GOT3 (cell line): ENCODE results near the gene CADM1.

ENCODE experiments used
- DNase-seq: peaks from one replicate; lab custom pipeline; 2025; ENCODE audit warnings: mixed read lengths; lab: John Stamatoyannopoulos, UW

CADM1 gene

DNA sequence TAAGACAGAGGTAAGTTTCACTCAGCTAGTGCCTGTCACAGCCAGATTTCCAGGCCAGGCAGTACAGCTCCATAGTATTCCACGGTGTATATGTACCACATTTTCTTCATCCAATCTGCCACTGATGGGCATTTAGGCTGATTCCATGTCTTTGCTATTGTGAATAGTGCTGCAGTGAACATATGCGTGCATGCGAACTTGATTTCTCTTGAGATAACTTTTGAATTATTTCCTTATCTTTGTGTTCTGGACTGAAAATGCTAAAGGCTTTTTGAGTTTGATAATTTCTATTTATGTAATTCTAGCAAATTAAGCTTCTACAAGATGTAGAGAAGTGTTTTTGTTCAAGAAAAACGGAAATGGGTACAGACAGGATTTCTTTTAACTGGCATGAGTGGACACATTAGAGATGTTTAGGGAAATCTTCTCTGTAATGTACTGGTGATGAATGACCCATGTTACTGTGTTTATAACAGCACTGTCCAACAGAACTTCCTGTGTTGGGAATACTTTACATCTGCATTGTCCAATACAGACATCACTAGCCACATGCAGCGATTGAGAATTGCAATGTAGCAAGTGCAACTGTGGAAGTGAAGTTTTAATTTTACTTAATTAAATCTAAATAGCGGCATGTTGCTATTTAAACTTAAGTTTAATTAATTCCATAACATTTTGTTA lies 151.3 kb downstream of the CADM1 start:
- no peak for DNase-seq

DNA sequence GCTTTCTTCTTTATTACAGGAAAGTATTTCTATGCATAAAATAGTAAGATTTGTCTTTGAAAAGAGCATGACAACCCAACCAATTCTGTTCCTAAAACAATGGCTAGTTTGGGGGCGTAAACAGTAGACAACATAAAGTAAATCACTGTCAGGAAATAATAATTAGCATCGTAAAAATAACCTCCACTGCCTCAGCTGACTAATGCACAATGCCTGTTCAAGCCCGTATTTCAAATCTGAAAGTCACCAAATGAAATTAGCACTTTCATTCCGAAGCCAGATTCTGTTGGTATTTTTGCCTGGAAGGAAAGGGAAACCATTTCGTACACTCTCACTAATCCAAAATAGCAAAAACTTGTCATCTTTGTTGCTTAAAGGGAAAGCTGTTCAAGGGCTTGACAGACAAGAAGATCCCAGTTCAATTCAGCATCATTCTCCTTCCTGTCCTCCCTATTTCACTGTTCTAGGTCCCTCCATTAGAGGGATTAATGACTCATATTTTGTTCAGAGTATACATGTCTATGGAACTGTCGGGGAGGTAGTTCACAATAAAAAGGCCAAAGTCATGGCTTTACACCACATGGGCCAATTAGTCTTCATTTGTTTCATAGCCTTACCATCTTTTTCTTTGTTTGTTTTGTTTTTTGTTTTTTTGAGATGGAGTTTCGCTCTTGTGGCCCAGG lies 154.7 kb downstream of the CADM1 start:
- no peak for DNase-seq

DNA sequence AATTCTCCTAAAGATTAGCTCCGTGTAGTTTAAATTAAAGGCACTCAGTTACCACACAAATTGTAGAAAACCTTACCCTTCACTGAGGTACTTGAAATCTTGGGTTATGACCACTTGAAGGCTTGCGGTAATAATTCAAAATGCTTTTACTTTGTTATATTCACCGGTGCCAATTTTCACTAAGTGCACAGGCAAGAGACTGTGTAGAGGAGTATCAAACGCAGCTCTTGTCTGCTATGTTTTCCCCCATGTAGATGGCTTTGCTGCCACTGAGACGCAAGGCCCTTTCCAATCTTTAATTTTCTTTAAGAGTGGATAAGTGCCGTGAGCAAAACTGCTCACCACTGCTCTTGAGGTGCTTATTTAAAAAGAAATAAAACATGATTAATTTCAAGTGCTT lies 155.8 kb downstream of the CADM1 start:
- no peak for DNase-seq

DNA sequence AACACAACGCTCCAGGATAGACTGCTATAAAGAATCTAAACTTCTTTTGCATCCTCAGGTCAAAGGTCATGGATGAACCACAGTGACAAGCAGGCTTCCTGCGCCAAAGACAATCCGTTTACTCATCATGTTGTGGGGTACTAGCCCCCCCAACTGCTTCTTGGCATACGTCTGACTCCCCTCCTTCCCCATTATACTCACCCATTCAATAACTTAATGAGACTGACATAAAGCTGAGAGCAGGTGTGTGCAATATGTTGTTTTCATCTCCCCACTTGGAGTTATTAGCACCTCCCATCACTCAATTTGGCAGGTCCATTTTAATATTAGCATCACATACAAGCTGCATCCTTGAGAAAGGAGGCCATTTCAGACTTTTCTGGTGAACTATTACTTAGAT lies 157.1 kb downstream of the CADM1 start:
- no peak for DNase-seq

DNA sequence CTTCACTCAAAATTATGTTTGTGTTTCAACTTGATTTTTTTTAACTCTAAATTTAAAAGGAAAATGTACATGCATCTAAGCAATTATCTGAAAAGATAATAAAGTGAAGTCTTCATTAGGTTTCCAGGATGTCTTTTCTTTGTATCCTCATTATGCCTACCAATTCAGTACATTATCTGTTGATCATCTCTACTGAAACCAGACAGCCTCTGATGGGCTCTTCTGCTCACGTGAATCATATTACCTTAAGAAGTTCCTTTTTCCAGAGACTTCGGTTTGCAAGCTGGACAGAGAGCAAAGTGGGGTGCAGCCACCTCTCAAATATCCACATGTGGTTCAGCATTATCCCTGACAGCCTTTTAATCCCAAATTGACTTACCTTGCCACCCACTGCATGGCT lies 158.4 kb downstream of the CADM1 start:
- no peak for DNase-seq

DNA sequence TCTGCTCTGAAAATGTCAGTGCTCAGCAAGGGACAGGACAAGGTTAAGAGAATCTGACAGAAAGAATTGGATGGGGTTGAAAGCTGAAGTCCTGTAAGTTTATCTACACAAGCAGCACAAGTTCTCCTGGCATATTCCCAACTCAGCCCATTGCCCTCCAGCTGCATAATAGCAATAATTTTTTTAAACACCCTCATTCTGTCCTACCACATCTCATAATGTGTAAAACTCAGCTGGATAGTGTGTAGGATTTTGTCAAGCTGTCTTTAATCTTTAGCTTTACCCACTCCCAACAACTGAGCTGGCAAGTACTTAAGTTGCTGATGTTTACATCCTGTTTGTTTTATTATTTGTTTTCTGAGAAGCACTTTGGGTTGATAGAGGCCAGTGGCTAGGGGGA lies 158.9 kb downstream of the CADM1 start:
- DNase-seq = no peak

DNA sequence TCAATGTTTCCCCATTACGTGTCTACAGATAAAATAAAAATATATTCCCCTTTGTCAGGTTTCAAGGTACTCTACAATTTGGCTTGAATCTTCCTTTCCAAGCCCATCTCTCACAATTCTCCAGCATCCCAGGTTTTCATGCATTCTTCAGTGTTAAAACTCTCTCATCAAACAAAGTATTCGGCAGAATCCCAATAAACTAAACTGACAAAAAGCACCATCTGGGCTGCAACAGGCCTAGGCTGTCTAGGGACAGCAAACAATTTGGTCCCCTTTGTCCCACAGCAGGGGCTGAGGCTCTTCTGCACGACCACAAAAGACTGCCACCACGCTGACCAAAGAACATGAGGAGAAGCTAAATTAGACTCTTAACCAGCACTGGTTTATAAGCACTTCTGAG lies 159.4 kb downstream of the CADM1 start:
- no peak for DNase-seq

DNA sequence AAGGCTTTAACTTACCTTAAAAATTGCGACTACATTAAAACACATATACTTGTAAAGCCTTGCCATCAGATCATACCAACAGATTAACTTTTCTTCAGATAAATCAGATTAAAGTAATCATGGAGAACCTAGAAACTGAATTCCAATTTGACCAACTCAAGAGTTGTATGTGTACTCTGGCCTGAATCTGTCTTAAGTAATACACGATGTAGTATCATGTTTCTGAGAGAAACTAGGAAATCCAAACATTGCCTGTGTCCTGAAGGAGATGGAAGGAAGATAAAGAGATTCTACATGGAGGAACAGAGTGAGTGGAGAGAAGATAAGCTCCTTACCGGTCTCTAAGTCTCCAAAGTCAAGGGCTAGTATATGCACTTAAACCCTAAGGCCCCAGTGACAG lies 162.1 kb downstream of the CADM1 start:
- no peak for DNase-seq

DNA sequence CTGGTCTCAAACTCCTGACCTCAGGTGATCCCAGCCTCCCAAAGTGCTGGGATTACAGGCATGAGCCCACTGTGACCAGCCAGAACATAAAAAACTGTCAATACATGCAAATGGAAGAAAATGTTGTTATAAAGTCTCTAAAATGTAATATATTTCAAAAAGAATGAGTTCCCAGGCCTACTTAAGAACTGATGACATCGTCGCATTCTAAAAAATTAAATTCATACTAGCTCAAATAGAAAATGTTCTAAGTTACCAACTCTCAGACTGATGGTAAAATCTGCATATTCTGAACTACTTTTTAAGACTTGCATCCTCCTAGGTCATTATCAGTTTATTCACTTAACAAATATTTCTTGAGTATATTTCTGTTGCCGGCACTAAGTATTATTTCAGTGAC lies 163.3 kb downstream of the CADM1 start:
- no peak for DNase-seq

DNA sequence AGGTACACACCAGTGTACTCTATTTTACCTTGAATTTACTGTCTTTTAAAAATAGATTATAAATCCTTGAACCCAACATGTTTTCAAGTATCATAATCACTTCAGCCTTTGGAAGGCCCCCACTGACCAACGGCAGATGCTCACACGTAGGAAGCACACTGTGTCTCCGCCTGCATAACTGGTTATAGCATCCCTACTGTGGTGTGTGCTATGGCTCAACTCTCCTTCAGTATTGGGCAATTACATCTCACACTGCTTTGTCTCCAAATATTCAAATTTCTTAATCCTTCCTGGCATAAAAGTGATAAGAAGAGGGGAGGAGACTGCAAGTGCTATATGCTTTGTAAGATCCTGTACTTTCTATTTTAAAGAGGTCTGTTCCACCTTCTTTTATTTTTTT lies 165.7 kb downstream of the CADM1 start:
- no peak for DNase-seq

DNA sequence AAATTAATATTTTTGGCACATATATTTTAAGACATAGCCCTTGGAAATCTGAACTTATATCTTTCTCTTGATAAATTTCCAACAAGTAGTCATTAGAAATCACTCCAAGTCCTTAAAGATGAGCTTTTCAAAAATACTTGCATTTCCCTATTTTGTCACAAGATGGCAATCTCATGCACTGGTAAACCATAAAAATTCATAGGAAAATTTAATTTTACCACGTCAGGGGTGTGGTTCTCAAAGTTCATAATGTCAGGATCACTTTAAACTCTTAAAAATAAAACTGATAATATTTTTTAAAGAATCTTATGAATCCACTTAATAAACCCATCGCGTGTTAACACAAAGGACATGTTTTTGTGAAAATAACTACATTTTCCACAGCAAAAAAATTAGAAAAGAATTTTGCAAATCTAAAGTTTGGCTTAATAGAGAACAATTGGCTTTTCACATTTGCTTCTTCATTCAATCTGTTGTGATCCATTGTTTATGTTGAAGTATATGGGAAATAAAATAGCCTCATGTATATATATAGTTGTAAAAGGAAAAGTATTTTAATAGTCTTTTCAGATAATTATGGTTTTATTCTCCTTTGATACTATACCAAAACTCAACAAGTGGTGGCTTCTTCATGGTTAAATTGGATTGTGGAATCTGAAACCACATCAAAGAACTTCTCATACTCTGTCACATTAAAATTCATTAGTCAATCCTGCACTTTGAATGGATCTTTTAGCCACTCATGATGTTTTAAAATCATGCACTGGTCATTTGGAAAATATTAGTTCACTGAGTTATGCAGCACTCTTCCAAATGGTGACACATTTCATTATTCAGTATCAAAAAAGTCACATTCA lies 169.1 kb downstream of the CADM1 start:
- no peak for DNase-seq

DNA sequence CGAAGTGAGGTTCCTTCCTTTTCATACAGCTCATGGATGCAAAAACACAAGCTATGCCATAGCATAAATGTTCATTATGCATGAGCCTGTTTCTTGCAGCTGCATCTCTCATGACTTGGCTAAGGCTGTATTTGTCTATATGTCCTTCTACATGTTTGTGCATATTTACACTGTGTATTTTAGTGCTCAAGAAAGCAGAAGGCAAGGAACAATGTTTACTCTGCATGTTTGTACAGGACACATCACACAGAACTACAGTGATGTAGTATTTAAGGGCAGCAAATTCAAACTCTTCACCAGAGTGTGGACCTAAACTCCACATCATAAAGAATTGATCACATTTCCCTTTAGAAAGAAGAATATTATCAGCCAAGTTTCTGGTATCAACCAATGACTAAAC lies 170.3 kb downstream of the CADM1 start:
- DNase-seq = no peak

DNA sequence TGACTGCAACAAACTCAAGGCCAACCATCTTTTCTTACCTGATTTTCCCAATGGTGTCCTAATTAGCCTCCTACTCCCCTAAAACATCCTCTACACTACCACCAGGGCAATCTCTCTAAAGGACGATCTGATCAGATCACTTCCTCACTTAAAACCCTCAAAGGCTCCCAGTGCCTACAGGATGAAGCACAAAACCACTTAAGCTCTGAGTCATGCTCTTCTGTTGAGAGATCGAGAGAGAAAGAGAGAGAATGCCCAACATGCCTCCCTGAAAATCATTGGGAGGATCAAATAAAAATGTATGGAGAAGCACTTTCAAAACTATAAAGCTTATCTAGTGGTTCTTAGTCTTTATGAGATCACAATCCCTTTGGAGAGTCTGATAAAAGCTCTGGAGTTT lies 171.1 kb downstream of the CADM1 start:
- DNase-seq = no peak

DNA sequence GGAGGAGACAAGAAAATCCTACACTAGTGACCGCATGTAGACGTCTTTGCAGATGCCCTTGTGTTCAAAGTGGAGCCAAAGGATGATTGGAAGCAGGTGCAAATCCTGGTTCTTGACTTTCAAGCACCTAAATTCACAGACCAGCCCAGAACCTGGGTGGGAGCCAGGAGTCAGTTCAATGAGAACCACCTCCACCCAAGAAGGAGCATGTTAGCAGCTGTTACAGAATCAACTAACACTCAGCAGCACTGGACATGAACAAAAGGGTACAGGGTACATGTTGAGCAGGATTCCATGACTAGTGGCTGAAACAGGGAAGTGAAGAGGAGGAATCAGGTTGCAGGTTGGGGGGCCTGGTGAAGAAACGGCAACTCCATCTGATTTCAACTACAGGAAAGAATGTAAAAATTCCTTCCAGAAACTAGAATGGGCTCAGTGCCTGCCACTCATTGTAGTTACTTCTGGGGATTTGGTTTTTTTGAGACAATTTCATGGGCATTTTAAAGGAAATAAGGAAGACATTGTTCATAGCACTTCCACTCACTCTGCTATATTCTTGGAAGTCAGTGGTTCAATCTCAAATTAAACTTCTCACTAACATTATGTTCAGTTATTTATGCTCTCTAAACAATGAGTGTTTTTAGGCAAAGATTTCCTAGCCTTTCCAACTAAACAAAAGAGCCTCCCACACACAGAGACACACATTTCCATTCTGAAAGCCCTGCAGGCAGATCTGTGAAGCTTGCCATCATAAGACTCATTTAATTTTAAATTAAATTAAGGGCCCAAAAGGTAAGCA lies 173.3 kb downstream of the CADM1 start:
- no peak for DNase-seq

DNA sequence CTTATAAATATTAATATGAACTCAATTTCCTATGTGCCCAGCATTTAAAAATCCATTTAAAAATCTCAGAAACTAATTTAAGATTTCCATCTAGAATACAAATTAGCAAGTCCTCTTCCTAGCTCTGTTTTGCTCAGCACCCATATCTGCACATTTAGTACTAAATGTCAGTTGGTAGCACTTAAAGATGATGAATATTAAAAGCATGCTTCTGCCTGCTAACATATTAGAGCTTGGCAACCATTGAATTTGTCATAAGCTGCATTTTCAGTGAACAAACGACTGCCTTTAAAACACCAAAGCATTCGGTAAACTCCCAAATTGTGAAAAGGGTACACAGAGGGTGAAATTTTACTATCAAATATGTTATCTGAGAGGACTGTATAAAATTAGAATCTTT lies 177.7 kb downstream of the CADM1 start:
- no peak for DNase-seq

DNA sequence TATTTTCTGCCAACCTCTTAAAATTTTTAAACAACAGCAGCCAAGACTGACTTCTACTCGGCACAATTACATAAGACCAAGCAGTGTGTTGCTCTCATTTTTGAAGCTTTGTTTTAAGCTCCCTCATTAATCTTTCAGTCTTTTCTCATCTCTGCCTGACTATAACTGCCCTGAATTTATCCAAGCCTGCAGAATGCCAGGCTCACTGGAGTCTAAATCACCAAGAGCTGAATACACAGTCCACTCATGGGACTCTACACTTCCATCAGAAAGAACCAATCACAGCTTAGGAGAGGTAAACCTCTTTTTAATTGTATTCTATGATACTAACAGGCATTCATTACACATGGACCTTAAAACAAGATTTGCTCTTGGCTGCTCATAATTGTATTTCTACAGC lies 178.7 kb downstream of the CADM1 start:
- no peak for DNase-seq

DNA sequence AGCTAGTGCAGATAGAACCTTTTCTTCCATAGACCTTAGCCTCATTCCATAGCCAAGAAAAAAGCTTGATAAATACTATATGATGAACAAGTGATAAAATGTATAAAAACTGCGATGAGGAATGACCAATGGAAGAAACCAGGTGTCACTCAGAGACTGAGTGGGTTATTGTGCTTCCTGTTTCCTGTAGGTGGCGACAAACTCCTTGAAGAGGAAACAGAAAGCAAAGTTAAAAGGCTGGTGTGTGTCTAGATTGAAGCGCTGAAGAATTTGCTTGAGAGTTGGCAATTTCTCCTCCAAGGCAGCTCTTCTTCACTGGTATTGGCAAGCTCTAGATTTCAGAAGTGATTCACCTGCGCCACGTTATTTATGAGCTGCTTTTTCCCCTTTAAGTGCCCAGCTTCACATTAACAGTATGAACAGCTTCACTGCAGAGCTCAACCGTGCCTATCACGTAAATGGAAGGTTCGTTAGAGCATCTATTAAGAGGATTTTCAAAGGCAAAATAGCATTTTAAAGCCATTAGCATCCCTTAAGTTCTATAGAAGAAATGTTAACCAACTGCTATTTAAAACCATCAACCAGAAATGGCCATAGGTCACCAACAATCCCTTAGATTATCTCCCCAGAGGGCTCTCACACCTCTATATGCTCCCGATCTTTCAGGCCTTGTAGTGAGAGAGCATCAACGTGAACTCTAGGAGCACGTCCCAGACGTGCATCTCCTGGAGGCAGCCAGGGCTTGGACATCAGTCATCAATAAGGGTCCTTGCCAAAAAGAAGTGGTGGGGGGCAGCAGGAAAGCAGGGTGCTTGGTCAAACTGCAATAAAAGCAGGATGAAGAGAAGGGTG lies 179.4 kb downstream of the CADM1 start:
- DNase-seq = no peak

DNA sequence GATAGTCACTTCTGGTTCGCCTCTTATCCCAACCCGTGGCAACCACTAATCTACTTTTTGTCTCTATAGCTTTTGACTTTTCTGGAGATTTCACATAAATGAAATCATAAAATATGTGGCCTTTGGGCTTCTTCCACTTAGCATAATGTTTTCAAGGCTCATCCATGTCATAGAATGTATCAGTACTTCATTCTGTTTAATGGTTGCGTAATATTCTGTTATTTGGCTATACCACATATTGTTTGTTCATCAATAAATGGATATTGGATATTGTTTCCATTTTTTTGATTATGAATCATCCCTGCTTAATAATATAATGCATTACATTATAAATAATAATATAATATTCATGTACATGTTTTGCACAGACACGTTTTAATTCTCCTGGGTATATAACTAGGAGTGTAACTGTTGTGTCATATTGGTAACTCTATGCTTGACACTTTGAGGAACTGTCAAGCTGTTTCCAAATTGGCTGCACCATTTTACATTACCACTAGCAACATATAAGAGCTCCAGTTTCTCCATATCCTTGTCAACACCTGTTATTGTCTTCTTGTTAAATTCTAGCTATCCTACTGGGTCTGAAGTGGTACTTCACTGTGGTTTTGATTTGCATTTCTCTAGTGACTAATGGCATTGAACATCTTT lies 181.5 kb downstream of the CADM1 start:
- no peak for DNase-seq

DNA sequence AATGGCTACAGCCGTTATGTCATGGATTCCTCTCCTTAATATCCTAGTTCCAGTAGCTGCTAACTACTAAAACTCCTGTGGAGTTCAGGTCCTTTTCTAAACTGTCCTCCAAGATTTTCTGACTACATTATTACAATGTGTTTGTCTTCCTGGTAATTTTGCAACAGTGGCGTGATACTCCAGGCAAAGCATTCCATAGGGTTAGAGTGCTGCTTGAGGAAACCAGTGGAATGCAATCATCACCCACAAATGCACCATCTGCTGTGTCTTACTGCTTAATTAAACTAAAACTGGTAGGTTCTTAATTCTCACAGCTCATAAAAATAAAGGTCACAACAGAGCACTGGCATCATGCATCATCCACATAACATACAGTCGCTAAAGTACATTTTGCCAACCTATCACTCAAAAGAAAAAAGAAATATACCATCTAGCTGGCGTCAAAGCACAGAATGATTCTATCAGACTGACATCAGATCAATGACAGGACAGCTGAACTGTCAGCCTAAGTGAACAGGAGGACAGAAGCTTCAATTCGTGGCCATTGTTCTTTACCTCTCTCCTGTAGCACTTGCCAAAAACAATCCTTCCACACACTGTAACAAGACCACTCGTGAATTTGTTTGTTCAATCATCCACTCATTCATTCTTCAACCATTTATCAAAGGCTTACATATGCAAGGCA lies 182.5 kb downstream of the CADM1 start:
- DNase-seq = no peak
